Astrocyte (in vitro differentiated cells and primary cell): ENCODE measurements around the gene ATL3. TPM values are rescaled to one million over a fixed set of nuclear protein-coding genes. Genes with fewer than 3 reads are reported as not detected.
A peak's percentile ranks its signal among the peaks of the same experiment; 100 is the strongest.

ENCODE experiments used
- DNase-seq: peaks from one replicate; pipeline ENCODE4 v3.0.0-alpha.2; 2010; ENCODE audit warnings: low read depth
- FAIRE-seq: peaks from 2 replicates; lab custom pipeline; 2011; peaks lifted over from hg19 to GRCh38; lab: Jason Lieb, UNC
- H2AFZ ChIP-seq: 2 replicates; pipeline ENCODE4 v1.6.0; 2012; ENCODE audit warnings: low read depth, low read length, inconsistent platforms
- H3K27ac ChIP-seq: 2 replicates; pipeline ENCODE4 v1.5.1; 2011; ENCODE audit warnings: low read depth, low read length, inconsistent platforms
- H3K27me3 ChIP-seq: 2 replicates; pipeline ENCODE4 v1.6.0; 2011; ENCODE audit warnings: low read length, inconsistent platforms; ENCODE audit not compliant: insufficient read depth
- H3K36me3 ChIP-seq: 2 replicates; pipeline ENCODE4 v1.5.1; 2011; ENCODE audit warnings: low read length, inconsistent platforms; ENCODE audit not compliant: insufficient read depth
- H3K4me1 ChIP-seq: 2 replicates; pipeline ENCODE4 v1.5.1; 2011; ENCODE audit warnings: low read length, inconsistent platforms; ENCODE audit not compliant: insufficient read depth
- H3K4me2 ChIP-seq: 2 replicates; pipeline ENCODE4 v1.6.0; 2012; ENCODE audit warnings: low read length, inconsistent platforms
- H3K4me3 ChIP-seq: 2 replicates; pipeline ENCODE4 v1.5.1; 2011; ENCODE audit warnings: low read depth, mild to moderate bottlenecking, low read length, inconsistent platforms; ENCODE audit not compliant: insufficient read depth
- H3K79me2 ChIP-seq: 2 replicates; pipeline ENCODE4 v1.6.0; 2012; ENCODE audit warnings: mild to moderate bottlenecking, low read length, inconsistent platforms; ENCODE audit not compliant: insufficient read depth
- H3K9ac ChIP-seq: 2 replicates; pipeline ENCODE4 v1.6.0; 2012; ENCODE audit warnings: mild to moderate bottlenecking, low read length, inconsistent platforms
- H3K9me3 ChIP-seq: 2 replicates; pipeline ENCODE4 v1.5.1; 2012; ENCODE audit warnings: low read depth, mild to moderate bottlenecking, low read length, inconsistent platforms; ENCODE audit not compliant: insufficient read depth
- H4K20me1 ChIP-seq: 2 replicates; pipeline ENCODE4 v1.6.0; 2012; ENCODE audit warnings: low read length, inconsistent platforms; ENCODE audit not compliant: insufficient read depth
- H3K27ac Mint-ChIP-seq: one replicate; pipeline ENCODE4 v1.8.0; 2021; ENCODE audit warnings: mild to moderate bottlenecking, mixed read lengths; ENCODE audit not compliant: unreplicated experiment
- H3K27me3 Mint-ChIP-seq: one replicate; pipeline ENCODE4 v1.8.0; 2021; ENCODE audit warnings: low read depth, mixed read lengths; ENCODE audit not compliant: unreplicated experiment
- H3K36me3 Mint-ChIP-seq: one replicate; pipeline ENCODE4 v1.8.0; 2021; ENCODE audit warnings: low read depth, mixed read lengths; ENCODE audit not compliant: unreplicated experiment
- H3K4me1 Mint-ChIP-seq: one replicate; pipeline ENCODE4 v1.8.0; 2021; ENCODE audit warnings: low read depth, mixed read lengths; ENCODE audit not compliant: unreplicated experiment
- H3K4me3 Mint-ChIP-seq: one replicate; pipeline ENCODE4 v1.8.0; 2021; ENCODE audit warnings: mild to moderate bottlenecking, moderate library complexity, mixed read lengths; ENCODE audit not compliant: unreplicated experiment
- H3K9me3 Mint-ChIP-seq: one replicate; pipeline ENCODE4 v1.8.0; 2021; ENCODE audit warnings: mild to moderate bottlenecking, mixed read lengths; ENCODE audit not compliant: unreplicated experiment
- EZH2 ChIP-seq: IDR thresholded peaks from 2 replicates; pipeline ENCODE4 v1.6.1; 2012; ENCODE audit warnings: mild to moderate bottlenecking, low read length, inconsistent platforms; ENCODE audit not compliant: insufficient read depth
- total RNA-seq: library from RNA; stranded (reverse); gene quantifications from 2 replicates; pipeline ENCODE4 v1.2.1, GENCODE V29; 2021
- TF ChIP-seq, protein P1 (sequence below): IDR thresholded peaks from 2 replicates; pipeline ENCODE4 v1.5.1; 2011; ENCODE audit warnings: low read depth, mild to moderate bottlenecking, inconsistent platforms, low read length, moderate library complexity; ENCODE audit not compliant: insufficient read depth

The ATL3 gene
- total RNA-seq, 1 donor from 2014 or later, result 45.2 TPM

DNA sequence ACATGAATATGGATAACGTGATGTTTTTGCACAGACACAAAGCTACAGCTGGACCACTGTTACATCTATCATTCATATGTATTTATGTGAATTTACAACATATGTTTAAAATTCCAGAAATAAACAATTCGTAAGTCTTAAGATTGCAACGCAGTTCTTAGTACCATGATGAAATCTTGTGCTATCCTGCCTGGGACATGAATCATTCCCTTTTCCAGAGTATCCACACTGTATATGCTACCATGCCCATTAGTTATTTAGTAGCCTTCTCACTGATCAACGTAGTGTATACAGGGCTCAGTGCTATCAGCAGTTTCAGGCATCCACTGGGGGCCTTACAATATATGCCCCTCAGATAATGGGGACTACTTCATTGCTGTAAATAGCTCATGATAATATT is 4.3 kb downstream of the ATL3 start:
- Mint-ChIP-seq H3K4me1 (peaks cover 31% of the 10 kb centered on the region), H3K4me3 (no peak overlapping the region), H3K36me3 (no peaks in the 10 kb centered on the region), H3K9me3 (peaks cover 3% of the 10 kb centered on the region), H3K27ac (peak overlapping the region; percentile 53), H3K27me3 (no peaks in the 10 kb centered on the region)
- H3K9ac ChIP-seq, result no peak overlapping the region
- TF ChIP-seq, protein P1, sequence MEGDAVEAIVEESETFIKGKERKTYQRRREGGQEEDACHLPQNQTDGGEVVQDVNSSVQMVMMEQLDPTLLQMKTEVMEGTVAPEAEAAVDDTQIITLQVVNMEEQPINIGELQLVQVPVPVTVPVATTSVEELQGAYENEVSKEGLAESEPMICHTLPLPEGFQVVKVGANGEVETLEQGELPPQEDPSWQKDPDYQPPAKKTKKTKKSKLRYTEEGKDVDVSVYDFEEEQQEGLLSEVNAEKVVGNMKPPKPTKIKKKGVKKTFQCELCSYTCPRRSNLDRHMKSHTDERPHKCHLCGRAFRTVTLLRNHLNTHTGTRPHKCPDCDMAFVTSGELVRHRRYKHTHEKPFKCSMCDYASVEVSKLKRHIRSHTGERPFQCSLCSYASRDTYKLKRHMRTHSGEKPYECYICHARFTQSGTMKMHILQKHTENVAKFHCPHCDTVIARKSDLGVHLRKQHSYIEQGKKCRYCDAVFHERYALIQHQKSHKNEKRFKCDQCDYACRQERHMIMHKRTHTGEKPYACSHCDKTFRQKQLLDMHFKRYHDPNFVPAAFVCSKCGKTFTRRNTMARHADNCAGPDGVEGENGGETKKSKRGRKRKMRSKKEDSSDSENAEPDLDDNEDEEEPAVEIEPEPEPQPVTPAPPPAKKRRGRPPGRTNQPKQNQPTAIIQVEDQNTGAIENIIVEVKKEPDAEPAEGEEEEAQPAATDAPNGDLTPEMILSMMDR, result no peak
- TF ChIP-seq EZH2, result no peak
- H3K9me3 ChIP-seq, result no peaks in the 10 kb centered on the region
- H3K27me3 ChIP-seq, result no peaks in the 10 kb centered on the region
- no peak overlapping the region for H3K4me3 ChIP-seq
- H3K4me1 ChIP-seq, result peaks cover 46% of the 10 kb centered on the region
- H3K36me3 ChIP-seq, result peaks cover 3% of the 10 kb centered on the region
- peaks cover 83% of the 10 kb centered on the region for H3K79me2 ChIP-seq
- H3K4me2 ChIP-seq, result peak overlapping the region; percentile 89
- DNase-seq, result peak; percentile 39
- no peak for FAIRE-seq
- no peak overlapping the region for H2AFZ ChIP-seq
- H3K27ac ChIP-seq, result no peak overlapping the region
- peaks cover 51% of the 10 kb centered on the region for H4K20me1 ChIP-seq

DNA sequence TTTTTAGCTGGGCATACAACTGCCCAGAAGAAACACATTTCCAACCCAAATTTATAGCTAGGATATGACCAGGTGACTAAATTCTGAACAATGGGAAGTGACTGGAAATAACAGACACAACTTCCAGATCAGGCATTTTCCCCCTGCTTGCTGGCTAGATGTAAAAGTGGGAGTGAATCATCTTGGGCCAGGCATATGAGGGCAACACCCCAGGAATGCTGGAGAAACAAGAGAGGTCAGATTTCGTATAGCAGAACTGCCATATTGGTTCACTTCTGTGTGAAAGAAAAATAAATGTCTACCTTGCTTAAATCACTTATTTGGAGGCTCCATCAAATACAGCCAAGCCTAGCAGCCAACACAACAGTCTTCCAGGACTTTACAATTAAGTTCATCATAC is 7.4 kb downstream of the ATL3 start:
- peak; percentile 74 for DNase-seq
- peak overlapping the region; percentile 54 for H3K27ac ChIP-seq

DNA sequence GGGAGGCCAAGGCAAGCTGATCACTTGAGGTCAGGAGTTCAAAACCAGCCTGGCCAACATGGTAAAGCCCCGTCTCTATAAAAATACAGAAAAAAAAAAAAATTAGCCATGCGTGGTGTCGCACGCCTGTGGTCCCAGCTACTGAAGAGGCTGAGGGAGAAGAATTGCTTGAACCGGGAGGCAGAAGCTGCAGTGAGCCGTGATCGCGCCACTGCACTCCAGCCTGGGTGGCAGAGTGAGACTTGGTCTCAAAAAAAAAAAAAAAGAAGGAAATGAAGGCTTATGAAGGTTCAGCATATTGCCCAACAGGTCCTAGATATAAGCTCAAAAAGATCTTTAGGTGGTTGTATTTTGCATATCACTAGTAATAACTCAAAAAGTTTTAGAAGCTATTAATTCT is 10.2 kb downstream of the ATL3 start:
- Histone ChIP-seq H3K4me2 (no peak overlapping the region), H3K9me3 (no peaks in the 10 kb centered on the region), H3K36me3 (peaks cover 9% of the 10 kb centered on the region), H3K27me3 (no peaks in the 10 kb centered on the region), H3K4me1 (peaks cover 15% of the 10 kb centered on the region), H3K27ac (no peak overlapping the region), H2AFZ (no peak overlapping the region), H3K9ac (no peak overlapping the region), H3K79me2 (peaks cover 96% of the 10 kb centered on the region), H3K4me3 (no peak overlapping the region), H4K20me1 (peaks cover 67% of the 10 kb centered on the region)
- TF ChIP-seq, protein P1, result no peak
- no peak for TF ChIP-seq EZH2
- no peak for FAIRE-seq
- Mint-ChIP-seq H3K27ac (no peak overlapping the region), H3K36me3 (peaks cover 4% of the 10 kb centered on the region), H3K9me3 (peaks cover 3% of the 10 kb centered on the region), H3K27me3 (no peaks in the 10 kb centered on the region), H3K4me3 (no peak overlapping the region), H3K4me1 (peaks cover 16% of the 10 kb centered on the region)
- DNase-seq, result no peak

More for the DNA sequence above, 7.4 kb downstream of the ATL3 start:
- Histone ChIP-seq H3K9me3 (no peaks in the 10 kb centered on the region), H3K27me3 (no peaks in the 10 kb centered on the region), H4K20me1 (peaks cover 73% of the 10 kb centered on the region), H3K9ac (peak overlapping the region; percentile 8), H3K4me1 (peaks cover 37% of the 10 kb centered on the region), H3K4me2 (peak overlapping the region; percentile 60), H2AFZ (no peak overlapping the region), H3K4me3 (no peak overlapping the region), H3K79me2 (peaks cover 93% of the 10 kb centered on the region), H3K36me3 (peaks cover 3% of the 10 kb centered on the region)
- TF ChIP-seq EZH2, result no peak
- TF ChIP-seq, protein P1, result no peak
- peaks cover 3% of the 10 kb centered on the region for H3K9me3 Mint-ChIP-seq
- H3K36me3 Mint-ChIP-seq, result peaks cover 1% of the 10 kb centered on the region
- peak overlapping the region; percentile 94 for H3K27ac Mint-ChIP-seq
- H3K4me1 Mint-ChIP-seq, result peaks cover 31% of the 10 kb centered on the region
- no peaks in the 10 kb centered on the region for H3K27me3 Mint-ChIP-seq
- no peak for FAIRE-seq
- H3K4me3 Mint-ChIP-seq, result peak overlapping the region; percentile 50
